HG02973 (cell line): ENCODE measurements around the gene CTBP2.

Experiments
- ATAC-seq: cut with Tn5 transposase; IDR thresholded peaks from one replicate; pipeline ENCODE4 v1.9.1; 2021; ENCODE audit warnings: moderate library complexity; ENCODE audit not compliant: unreplicated experiment

Gene CTBP2

DNA sequence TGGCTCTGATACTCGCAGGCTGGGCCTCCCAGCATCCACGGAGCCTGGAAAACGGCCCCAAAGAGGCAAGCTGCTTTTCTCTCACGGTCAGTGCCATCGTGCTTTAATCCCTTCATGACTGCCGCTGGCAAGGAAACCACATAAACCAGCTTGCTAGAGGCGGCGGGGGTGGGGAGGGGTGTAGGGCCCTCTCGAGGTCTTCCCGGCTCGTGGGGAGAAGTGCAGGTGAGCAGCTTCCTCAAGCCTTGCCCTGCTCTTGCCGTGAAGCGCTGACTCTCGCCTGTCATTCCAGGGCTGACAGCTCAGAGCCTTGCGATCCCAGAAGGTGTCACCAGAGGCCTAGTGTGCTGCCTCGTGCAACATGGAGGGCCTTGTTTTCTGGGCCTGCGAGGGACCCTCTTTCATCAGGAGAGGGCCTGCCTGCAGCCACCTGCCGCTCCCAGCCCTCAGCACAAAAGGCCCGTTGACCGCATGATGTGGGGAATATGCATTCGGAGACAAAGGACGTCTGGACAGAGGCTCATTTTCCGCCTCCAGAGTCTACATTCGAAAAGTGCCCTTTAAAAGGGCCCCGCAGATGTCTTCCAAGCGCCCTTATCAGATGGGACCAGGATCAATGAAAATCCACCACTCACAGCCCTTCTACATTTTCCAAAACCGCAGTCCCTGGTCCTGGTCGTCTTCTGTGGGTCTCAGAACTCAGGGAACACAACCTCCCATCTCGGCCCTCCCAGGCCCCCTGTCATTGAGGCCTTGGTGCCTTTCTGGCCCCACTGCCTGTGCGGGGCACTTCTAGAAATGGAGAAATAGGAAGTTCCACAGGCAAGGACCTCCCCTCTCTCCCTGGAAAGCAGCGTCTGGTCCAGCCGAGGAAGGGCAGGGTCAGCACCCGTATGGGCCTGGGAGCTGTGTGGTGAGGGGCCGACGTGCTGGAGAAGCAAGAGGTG lies 159.7 kb downstream of the CTBP2 start:
- ATAC-seq: no peak

DNA sequence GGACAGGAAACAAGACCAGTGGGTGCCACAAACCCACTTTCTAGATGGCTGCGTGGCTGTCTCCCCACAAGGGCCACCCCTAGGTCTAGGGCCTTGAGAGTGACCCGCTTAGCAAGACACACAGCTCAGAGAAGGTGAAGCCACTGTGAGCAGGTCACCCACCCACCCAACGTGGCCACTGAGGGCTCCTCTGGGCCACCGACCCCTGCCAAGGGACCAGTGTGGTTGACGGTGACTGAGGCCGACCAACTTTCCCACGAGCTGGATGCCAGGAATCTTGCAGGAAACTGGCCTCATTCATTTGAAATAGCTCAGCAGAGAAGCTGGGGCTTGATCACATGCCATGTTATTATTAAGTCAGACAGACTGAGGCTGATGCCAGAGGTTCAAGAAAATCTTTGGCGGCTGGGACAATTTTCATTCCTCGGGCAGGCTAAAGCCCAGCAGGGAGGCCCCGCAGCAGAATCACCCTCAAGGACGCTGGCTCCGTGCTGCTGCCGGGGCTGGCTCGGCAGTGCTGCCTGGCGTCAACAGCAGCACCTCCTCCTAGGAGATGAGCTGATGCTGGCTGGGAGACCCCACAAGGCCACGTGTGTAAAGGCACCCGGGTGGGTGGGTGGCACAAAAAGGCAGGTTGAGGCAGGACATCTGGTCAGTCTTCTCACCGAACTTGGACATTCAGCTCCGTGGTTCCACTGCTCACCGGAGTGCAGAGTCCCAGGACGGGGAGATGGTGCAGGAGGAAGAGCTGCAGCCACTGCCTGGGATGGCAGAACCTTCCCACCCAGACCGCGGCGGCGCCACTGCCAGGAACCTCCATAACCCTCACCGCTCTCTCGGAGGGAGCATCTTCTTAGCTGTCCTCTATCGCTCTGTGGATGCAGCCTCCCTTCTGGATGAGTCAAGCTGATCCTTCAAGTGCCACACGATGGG lies 160.7 kb downstream of the CTBP2 start:
- ATAC-seq: no peak

DNA sequence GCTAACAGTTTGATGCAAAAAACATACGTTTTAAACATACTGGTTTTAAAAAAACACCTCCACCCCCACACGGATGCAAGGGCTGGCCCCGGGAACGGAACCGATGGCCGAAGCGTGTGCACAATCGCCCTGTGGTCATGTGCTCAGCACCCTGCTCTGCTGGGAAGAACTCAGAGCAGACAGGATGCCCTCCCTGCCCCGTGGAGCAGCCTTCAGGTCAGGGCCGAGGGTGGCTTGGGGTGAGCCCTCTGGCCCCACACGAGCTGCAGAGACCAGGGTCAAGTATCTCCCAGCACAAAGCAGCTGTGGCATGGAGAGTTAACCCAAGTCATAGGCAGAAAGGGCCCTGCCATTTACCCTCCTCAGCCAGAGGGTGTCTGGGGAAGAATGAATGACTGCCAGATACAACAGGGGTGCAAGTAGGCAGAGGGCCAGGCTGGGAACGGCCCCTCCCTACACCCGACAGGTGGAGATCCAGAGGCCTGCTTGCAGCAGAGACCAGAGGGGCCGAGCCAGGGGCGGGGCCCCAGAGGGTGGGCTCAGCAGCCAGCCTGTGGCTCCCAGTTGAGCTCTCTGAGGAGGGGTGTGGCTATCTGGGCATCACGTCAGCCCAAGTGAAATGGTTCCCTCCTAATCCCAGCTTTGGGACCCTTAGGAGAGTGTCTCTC lies 161.6 kb downstream of the CTBP2 start:
- no peak for ATAC-seq

DNA sequence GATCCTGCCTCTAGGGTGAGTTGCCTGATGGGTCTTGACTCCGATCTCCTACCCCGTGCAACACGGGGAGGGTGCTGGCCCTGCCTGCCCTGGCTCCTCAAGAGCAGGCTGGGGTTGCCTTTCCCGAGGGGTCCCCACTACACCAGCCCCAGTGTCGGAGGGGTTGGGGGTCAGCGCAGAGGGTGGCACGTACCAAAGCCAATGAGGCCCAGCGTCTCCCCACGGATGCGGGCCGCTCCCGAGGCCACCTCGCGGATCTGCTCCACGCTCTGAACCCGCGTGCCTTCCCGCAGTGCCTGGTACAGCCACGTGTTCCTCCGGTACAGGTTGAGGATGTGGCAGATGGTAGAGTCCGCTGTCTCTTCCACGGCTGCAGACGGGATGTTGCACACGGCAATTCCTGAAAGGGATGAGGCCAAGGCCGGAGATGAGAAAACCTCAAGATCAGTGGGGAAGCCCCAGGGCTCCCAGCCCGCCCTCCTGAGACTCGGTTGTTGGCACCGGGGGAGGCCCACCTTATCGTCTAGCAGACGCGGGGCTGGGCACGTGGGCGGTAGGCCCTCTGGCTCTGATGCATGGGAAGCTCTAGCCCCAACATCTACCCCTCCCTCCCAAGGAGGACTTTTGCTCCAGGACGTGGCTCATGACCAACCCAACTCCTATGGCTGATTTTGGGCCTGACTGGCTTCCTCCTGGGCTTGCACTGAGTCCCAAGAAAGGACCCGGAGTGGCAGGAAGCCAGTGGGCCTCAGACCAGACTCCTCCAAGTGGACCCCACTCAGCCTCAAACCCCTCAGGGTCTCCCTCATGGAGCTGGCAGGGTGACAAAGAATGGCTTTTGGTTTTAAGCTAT lies 162.4 kb downstream of the CTBP2 start:
- ATAC-seq: no peak

DNA sequence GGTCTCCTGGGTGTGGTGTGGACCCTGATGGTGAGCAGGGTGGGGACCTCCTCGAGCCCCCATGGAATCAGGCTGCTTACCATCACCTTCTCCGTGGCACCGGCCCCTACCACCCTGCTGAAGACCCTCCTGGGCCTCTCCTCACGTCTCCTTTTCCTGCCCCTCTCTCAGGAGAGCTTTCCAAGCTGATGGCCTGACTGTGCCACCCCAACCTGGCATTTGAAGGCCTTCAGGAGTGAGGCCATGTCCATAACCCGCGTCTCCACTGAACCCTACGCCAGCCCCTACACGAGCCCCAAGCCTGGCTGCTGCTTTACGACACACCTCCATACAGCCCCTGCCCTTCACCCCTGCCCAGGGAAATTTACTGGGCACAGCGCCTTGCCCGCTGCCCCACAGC lies 163.1 kb downstream of the CTBP2 start:
- no peak for ATAC-seq

DNA sequence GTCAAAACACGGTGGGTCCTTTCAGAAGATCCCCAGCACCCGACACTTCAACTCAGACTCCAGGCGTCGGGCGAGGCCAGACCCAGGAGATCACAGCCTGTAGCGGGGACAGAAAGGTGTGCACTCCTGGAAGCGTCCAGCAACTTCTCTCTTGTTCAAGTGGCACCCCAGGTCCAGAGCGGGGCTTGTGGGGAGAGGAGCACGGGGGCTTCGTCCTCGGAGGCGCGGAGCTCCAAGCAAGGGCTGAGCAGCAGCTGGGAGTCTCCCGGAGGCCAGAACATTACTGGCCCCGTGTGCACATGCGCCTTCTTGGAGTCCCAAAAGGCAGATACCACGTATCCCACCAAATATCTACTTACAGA lies 163.5 kb downstream of the CTBP2 start:
- ATAC-seq: no peak

DNA sequence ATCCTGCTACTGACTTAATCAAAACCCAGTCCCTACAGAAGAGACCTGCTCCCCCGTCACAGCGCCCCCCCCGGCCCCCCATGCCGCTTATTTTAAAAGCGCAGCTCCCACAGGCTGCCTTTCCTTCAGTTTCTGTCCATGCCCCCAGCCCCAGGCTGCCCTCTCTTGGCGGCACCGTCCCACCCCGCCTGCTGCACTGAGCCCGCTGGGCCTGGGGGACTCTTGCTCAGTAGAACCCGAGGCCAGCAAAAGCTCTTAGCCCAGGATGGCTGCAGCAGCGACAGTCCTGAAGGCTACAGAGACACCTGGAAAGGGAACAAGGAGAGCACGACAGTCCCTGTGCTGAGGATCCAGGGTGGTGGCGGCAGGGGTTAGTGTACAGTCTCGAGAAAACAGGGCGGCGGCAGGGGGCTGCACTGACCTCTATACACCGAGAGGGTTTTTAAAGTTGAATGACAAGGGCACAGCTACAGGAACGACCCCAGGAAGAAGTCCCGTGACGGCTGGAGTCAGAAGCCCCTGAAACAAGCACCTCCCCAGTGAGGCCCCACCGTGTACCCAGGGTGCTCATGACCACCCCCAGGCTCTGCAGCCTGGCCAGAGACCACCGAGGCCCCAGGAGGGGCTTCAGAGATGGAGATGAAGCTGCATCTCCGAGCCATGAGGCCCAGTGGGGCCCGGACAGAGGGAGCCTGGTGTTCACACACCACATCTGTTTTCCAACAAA lies 164.1 kb downstream of the CTBP2 start:
- no peak for ATAC-seq

DNA sequence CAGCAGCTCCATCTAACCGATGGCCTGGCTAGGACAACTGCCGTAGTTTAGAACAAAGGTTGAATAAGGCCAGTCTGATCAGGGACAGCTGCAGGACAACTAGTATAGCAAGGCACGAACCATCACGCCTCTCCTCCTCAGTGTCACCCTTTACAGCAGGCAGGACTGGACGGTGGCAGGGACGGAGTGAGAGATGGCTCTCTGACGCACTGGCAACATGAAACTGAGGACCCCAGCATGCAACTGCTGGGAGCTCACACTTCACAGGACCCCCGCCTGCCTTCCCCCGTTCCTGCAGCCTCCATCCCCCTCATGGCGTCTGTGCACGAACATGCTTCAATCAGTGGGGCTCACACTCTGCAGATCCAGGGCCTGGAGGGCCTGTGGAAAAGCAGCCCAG lies 164.8 kb downstream of the CTBP2 start:
- ATAC-seq: no peak

DNA sequence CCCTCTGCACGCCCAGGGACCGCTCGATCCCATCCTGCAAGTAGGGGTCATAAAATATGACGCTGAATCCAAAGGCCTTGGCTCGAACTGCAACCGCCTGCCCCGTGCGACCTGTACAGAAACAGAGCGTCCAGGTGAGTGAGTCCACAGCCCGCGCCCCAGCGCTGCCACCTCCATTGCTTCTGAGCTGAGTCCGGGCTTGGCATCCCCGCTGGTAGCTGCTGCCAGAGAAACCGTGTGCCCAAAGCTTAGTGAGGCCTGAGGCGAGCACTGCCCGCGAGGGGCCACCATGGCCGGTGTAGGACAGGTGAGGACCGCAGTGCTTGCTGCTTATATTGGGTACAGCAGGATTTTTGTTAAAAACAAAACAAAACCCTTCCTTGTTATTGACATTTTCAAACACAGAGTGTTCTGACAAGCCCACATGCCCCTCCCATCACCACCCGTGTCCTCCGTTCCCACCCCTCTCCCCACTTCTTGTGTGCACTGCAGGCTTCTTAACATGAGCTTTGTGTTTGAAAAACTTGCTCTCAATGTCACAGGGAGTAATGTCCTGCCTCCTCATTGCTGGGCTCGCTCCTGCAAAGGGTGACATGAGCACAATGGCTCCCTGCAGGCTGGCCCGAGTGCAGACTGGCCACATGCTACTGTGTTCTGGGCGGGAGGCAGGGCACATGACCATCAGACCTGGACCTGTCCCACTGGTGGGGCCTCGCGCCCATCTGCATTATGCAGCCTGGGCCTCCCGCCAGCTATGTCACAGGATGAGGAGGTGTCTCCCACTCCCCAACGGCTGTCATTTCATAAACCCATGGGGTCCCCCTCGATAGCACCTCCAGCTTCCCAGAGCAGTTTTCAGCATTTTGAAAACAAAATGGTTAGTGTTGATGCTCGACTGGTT lies 165.5 kb downstream of the CTBP2 start:
- ATAC-seq: no peak

DNA sequence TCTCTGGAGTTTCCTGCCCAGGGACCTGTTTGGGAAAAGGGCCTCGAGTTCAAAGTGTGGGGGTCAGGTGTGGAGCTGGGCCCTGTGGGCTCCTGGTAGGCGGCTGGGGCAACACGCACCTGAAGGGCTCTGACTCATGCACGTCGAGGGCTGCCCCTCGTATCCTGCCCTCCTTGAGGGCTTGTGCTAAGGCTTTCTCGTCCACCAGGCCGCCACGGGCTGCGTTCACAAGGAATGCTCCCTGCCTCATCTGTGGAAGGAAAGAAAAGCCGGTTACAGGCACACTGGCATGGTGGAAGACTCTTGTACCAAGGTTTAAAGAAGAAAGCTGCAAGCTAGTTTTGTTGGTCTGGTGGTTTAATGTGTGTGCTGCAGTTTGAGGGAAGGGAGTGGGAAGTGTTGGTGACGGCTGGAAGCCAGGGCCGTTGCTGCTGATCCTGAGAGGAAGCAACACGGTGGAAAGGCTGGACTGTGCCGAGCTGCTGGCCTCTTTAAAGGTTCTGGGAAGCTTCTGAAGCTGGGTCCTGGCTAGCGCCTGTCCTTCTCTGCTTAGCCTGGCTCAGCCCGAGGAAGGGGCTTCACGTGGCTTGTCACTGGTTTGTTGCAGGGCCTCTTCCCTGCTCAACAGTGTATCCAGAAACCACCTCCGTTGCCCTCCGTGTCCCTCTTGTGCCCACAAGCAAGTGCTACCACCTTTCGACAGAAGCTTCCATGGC lies 166.5 kb downstream of the CTBP2 start:
- no peak for ATAC-seq

DNA sequence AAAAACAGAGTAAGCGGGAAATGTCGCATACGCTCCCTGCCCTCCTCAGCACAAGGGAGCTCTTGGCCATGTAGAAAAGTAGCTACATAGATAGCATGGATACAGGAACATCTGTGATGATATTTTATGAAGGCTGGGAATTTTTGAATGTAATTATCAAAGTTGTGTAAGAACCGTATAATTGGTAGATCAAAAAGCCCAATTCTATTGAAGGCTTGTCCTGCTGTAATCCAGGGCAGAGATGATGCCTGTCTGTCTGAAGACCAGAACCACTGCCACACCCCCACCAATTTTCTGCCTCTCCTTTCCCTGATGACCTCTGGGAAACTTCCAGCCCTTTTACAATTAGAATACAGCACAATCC lies 167.0 kb downstream of the CTBP2 start:
- ATAC-seq: no peak

DNA sequence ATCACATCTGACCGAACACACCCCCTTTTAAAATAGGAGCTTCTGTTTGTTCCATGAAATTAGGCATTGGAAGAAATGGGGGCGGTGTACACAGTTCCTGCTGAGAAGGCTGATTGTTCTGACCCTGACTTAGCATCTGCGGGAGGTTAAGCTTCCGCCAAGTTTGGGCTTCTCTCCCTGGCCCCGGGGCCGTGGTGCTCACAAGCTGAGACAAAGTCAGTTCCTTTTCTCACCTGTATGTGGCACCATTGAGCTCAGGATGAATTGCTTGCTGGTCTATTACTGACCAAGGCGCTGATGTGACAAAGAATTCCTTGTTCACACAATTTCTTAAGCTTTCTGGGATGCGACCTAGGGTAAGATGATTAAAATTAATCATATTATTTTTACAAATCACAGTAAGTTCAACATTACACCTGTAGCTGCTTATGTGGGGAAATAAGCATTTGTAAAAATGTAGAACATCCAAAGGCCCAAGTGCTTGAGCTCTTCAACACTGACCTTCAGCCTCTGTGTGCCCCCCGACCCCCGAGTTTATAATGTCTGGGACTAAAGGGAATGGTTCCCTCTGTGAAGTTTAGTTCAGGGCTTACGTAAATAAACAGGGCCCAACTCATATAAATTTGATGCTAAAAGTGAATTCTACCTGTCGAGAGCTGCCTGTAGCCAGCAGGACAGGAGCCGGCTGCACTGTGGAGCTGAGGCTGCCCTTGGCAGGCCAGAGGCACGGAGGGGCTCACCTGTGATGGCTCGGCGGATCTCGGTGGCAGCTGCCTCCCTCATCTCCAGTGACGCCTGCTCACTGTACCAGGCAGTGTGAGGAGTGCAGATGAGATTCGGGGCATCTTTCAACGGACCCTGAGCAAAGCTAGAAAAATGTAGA lies 167.7 kb downstream of the CTBP2 start:
- ATAC-seq: no peak

DNA sequence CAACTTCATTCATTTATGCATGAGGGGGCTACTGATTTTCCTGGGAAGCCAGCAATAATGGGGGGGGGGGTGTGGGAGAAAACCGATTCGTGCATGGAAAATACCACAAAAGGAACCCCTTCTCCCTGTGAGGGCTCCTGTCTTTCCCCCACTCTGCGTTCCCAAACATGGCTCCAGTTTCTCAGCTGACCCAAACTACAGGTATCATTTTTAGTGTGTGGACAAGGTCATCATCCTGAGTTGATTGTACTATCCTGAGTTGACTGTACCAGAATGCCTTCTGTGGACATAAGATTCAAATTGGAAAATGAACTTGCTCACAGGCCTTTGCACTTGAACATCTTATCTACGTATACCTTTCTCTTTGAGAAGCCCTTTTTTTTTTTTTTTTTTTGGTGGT lies 168.5 kb downstream of the CTBP2 start:
- ATAC-seq: no peak

DNA sequence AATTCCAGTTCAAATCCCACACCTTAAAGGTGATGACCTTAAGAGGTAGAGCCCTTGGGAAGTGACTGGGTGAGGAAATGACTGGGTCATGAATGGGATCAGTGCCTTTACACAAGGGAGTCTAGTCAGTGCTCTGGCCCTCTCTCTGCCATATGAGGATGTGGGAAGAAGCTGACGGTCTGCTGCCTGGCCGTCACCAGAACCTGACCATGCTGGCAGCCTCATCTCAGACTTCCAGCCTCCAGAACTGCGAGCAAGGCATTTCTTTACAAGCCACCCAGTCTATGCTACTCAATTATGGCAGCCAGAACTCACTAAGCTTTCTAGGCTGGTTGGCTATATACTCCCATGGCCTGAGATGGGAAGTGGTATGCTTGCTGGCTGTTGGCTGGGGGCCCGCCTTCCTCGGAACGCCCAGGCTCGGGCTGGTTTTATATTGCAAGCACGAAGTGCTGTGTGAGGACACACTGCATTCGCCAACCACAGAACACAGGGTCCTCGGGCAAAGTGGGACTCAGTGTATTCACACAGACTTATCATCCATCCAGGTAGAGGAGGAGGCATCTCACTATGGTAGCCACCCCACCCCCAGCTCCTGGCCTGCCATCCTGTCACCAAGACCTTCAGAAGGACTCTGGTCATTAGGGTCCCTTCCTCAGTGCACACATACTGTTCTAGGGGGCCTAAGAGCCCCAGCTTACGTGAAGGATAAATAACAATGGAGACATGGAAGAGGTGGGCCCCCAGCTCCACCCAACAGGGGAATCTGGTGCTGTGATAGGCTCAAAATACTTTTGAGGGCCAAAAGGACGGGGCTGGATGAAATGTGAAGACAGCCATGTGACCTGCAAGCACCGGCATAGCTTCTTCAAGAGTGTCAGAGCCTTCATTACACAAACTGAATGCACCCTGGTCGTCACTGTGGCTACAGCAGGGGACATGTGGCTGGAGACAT lies 169.4 kb downstream of the CTBP2 start:
- ATAC-seq: no peak

DNA sequence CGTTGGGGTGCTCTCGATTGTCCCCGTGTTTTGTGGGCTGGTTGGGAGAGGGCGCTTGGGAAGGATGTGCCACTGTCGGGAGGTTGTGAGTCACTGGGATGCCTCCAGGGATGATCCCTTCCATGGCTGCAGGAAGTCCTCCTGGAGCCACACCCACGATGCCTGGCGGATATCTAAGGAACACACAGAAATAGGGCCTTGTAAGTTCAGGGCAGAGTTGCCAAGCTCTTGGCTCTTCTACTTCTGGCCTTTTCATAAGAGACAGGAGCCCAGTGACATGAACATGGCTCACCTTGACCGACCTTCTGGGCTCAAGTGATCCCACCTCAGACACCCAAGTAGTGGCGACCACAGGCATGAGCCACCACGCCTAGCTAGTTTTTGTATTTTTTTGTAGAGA lies 170.8 kb downstream of the CTBP2 start:
- ATAC-seq: no peak

DNA sequence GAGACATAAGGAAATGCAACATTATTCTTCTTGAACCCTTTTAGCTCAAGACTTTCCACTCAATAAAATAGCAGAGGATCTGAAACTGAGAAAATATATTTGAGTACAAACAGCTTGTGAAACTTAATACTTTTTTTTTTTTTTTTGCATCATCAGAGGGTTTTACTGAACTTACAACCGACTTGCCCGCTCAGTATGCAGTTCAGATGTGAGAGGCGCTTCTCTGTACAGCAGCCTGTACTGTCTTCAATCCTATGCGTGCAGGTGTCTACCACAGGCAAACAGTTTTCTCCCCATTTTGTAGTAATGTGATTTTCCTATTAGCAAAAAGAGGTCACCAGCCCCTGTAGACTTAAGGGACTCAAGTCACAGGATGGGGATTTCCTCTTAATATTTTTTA lies 171.6 kb downstream of the CTBP2 start:
- ATAC-seq: peak; percentile 51
